Activated CD4-positive, alpha-beta memory T cell treated with anti-CD3 and anti-CD28 coated beads, Interleukin-2, amount 10 ng/mL, durations not matched to agents 7 days and 5 days (primary cell): ENCODE data around the gene SATB1. TPM values are rescaled to one million over a fixed set of nuclear protein-coding genes. Genes with fewer than 3 reads are reported as not detected.
"Not testable (repeated sequence)": the region's sequence is repeated elsewhere in the genome, so short reads cannot be mapped to it uniquely, and the experiment has no call there.

Experiments used
- CTCF ChIA-PET: fragments of 350-600 bp; sonication (Branson Sonifier 250); formaldehyde crosslinking; loops from one replicate; lab custom pipeline; 2021; ENCODE audit warnings: antibody characterized with exemption, inconsistent platforms; lab: Charles Lee
- POLR2A ChIA-PET: fragments of 350-600 bp; sonication (Branson Sonifier 250); formaldehyde crosslinking; loops from one replicate; lab custom pipeline; 2021; ENCODE audit warnings: antibody characterized with exemption; lab: Charles Lee
- DNase-seq: peaks from one replicate; pipeline ENCODE4 v3.0.0-alpha.2; 2020
- H3K27ac Mint-ChIP-seq: one replicate; pipeline ENCODE4 v1.8.0; 2021; ENCODE audit warnings: mild to moderate bottlenecking, mixed read lengths
- H3K27me3 Mint-ChIP-seq: one replicate; pipeline ENCODE4 v1.8.0; 2021; ENCODE audit warnings: mixed read lengths
- H3K36me3 Mint-ChIP-seq: one replicate; pipeline ENCODE4 v1.8.0; 2021; ENCODE audit warnings: low read depth, mixed read lengths
- H3K4me1 Mint-ChIP-seq: one replicate; pipeline ENCODE4 v1.8.0; 2021; ENCODE audit warnings: mixed read lengths
- H3K4me3 Mint-ChIP-seq: one replicate; pipeline ENCODE4 v1.8.0; 2021; ENCODE audit warnings: mild to moderate bottlenecking, mixed read lengths
- H3K9me3 Mint-ChIP-seq: one replicate; pipeline ENCODE4 v1.8.0; 2021; ENCODE audit warnings: mixed read lengths
- total RNA-seq, 2 experiments: library from RNA; stranded (reverse); gene quantifications; one replicate each; pipeline ENCODE4 v1.2.3, GENCODE V29; 2021

SATB1 gene
- total RNA-seq, 2 experiments from 2014 or later, result 263 to 267 TPM

GRCh38 chr3:18345015-18345367 lies 80.1 kb downstream of the SATB1 start:
- POLR2A ChIA-PET, result no interaction called here
- H3K27ac Mint-ChIP-seq, result peak overlapping the region; percentile 4
- CTCF ChIA-PET, result no interaction called here
- peaks cover 14% of the 10 kb centered on the region for H3K27me3 Mint-ChIP-seq
- no peak overlapping the region for H3K4me3 Mint-ChIP-seq
- DNase-seq, result no peak
- H3K36me3 Mint-ChIP-seq, result peaks cover 26% of the 10 kb centered on the region
- no peaks in the 10 kb centered on the region for H3K9me3 Mint-ChIP-seq
- H3K4me1 Mint-ChIP-seq, result no peaks in the 10 kb centered on the region

GRCh38 chr3:18344306-18345014 lies 80.7 kb downstream of the SATB1 start:
- no peak for DNase-seq
- no peaks in the 10 kb centered on the region for H3K9me3 Mint-ChIP-seq
- peaks cover 21% of the 10 kb centered on the region for H3K36me3 Mint-ChIP-seq
- peak overlapping the region; percentile 4 for H3K27ac Mint-ChIP-seq
- ChIA-PET CTCF (no interaction called here), POLR2A (no interaction called here)
- H3K4me1 Mint-ChIP-seq, result no peaks in the 10 kb centered on the region
- no peak overlapping the region for H3K4me3 Mint-ChIP-seq
- H3K27me3 Mint-ChIP-seq, result peaks cover 14% of the 10 kb centered on the region

- no peaks in the 10 kb centered on the region for H3K4me1 Mint-ChIP-seq
- CTCF ChIA-PET, result no interaction called here
- POLR2A ChIA-PET, result no interaction called here
- H3K27me3 Mint-ChIP-seq, result peaks cover 16% of the 10 kb centered on the region
- no peaks in the 10 kb centered on the region for H3K9me3 Mint-ChIP-seq
- H3K4me3 Mint-ChIP-seq, result no peak overlapping the region
- no peak overlapping the region for H3K27ac Mint-ChIP-seq
- DNase-seq, result no peak
- peaks cover 14% of the 10 kb centered on the region for H3K36me3 Mint-ChIP-seq
These were observed 81.3 kb downstream of the SATB1 start for GRCh38 chr3:18343809-18344208.

GRCh38 chr3:18338827-18339514 lies 86.2 kb downstream of the SATB1 start:
- Mint-ChIP-seq H3K4me3 (no peak overlapping the region), H3K27ac (no peak overlapping the region), H3K9me3 (no peaks in the 10 kb centered on the region), H3K4me1 (peaks cover 9% of the 10 kb centered on the region), H3K36me3 (no peaks in the 10 kb centered on the region), H3K27me3 (peaks cover 17% of the 10 kb centered on the region)
- CTCF ChIA-PET, result interaction anchor here (0.6 kb wide), 1 partner anchor 110 kb away, joined by 3 read pairs; no protein-coding TSS in a partner anchor
- DNase-seq, result no peak
- POLR2A ChIA-PET, result no interaction called here

- Mint-ChIP-seq H3K27ac (no peak overlapping the region), H3K4me3 (no peak overlapping the region), H3K36me3 (no peaks in the 10 kb centered on the region), H3K27me3 (peaks cover 11% of the 10 kb centered on the region), H3K4me1 (peaks cover 9% of the 10 kb centered on the region), H3K9me3 (no peaks in the 10 kb centered on the region)
- CTCF ChIA-PET, result no interaction called here
- DNase-seq, result no peak
- POLR2A ChIA-PET, result no interaction called here
These were observed 87.9 kb downstream of the SATB1 start for GRCh38 chr3:18337231-18337630.

GRCh38 chr3:18334837-18335601 lies 90.1 kb downstream of the SATB1 start:
- POLR2A ChIA-PET, result no interaction called here
- H3K4me1 Mint-ChIP-seq, result peaks cover 9% of the 10 kb centered on the region
- no peaks in the 10 kb centered on the region for H3K9me3 Mint-ChIP-seq
- no peak for DNase-seq
- H3K27ac Mint-ChIP-seq, result no peak overlapping the region
- no peaks in the 10 kb centered on the region for H3K36me3 Mint-ChIP-seq
- H3K27me3 Mint-ChIP-seq, result peaks cover 5% of the 10 kb centered on the region
- CTCF ChIA-PET, result no interaction called here
- H3K4me3 Mint-ChIP-seq, result no peak overlapping the region

GRCh38 chr3:18330772-18331441 lies 94.2 kb downstream of the SATB1 start:
- DNase-seq, POLR2A ChIA-PET, H3K9me3 Mint-ChIP-seq, H3K4me3 Mint-ChIP-seq, H3K4me1 Mint-ChIP-seq, CTCF ChIA-PET, H3K27ac Mint-ChIP-seq, H3K27me3 Mint-ChIP-seq, H3K36me3 Mint-ChIP-seq: not testable (repeated sequence)

GRCh38 chr3:18308096-18308650 lies 117.0 kb downstream of the SATB1 start:
- H3K27me3 Mint-ChIP-seq, result no peaks in the 10 kb centered on the region
- H3K4me3 Mint-ChIP-seq, result no peak overlapping the region
- ChIA-PET POLR2A (no interaction called here), CTCF (no interaction called here)
- H3K27ac Mint-ChIP-seq, result no peak overlapping the region
- no peak for DNase-seq
- no peaks in the 10 kb centered on the region for H3K4me1 Mint-ChIP-seq
- H3K36me3 Mint-ChIP-seq, result no peaks in the 10 kb centered on the region
- H3K9me3 Mint-ChIP-seq, result no peaks in the 10 kb centered on the region

- DNase-seq, result no peak
- H3K36me3 Mint-ChIP-seq, result no peaks in the 10 kb centered on the region
- no peaks in the 10 kb centered on the region for H3K27me3 Mint-ChIP-seq
- no peaks in the 10 kb centered on the region for H3K9me3 Mint-ChIP-seq
- H3K4me3 Mint-ChIP-seq, result no peak overlapping the region
- no peak overlapping the region for H3K27ac Mint-ChIP-seq
- POLR2A ChIA-PET, result no interaction called here
- H3K4me1 Mint-ChIP-seq, result no peaks in the 10 kb centered on the region
- CTCF ChIA-PET, result interaction anchor here (0.6 kb wide), 1 partner anchor 9 kb away, joined by 3 read pairs; no protein-coding TSS in a partner anchor
These were observed 117.6 kb downstream of the SATB1 start for GRCh38 chr3:18307529-18307928.

GRCh38 chr3:18302517-18302916 lies 122.6 kb downstream of the SATB1 start:
- Mint-ChIP-seq H3K36me3 (no peaks in the 10 kb centered on the region), H3K4me3 (no peak overlapping the region), H3K27me3 (no peaks in the 10 kb centered on the region), H3K27ac (no peak overlapping the region), H3K4me1 (no peaks in the 10 kb centered on the region), H3K9me3 (no peaks in the 10 kb centered on the region)
- CTCF ChIA-PET, result interaction anchor here (1.0 kb wide), 1 partner anchor 9 kb away, joined by 3 read pairs; no protein-coding TSS in a partner anchor
- no peak for DNase-seq
- POLR2A ChIA-PET, result no interaction called here

- Mint-ChIP-seq H3K36me3 (no peaks in the 10 kb centered on the region), H3K4me1 (no peaks in the 10 kb centered on the region), H3K27me3 (peaks cover 2% of the 10 kb centered on the region), H3K4me3 (no peak overlapping the region), H3K27ac (no peak overlapping the region), H3K9me3 (peaks cover 4% of the 10 kb centered on the region)
- DNase-seq, result no peak
- ChIA-PET CTCF (no interaction called here), POLR2A (no interaction called here)
These were observed 123.4 kb downstream of the SATB1 start for GRCh38 chr3:18301781-18302180.

- H3K9me3 Mint-ChIP-seq, result peaks cover 4% of the 10 kb centered on the region
- H3K4me1 Mint-ChIP-seq, result no peaks in the 10 kb centered on the region
- peaks cover 2% of the 10 kb centered on the region for H3K27me3 Mint-ChIP-seq
- H3K27ac Mint-ChIP-seq, result no peak overlapping the region
- no peaks in the 10 kb centered on the region for H3K36me3 Mint-ChIP-seq
- ChIA-PET POLR2A (no interaction called here), CTCF (no interaction called here)
- no peak overlapping the region for H3K4me3 Mint-ChIP-seq
- no peak for DNase-seq
These were observed 124.2 kb downstream of the SATB1 start for GRCh38 chr3:18300916-18301315.

GRCh38 chr3:18297126-18297525 lies 128.0 kb downstream of the SATB1 start:
- no peak overlapping the region for H3K27ac Mint-ChIP-seq
- DNase-seq, result no peak
- ChIA-PET CTCF (no interaction called here), POLR2A (no interaction called here)
- H3K36me3 Mint-ChIP-seq, result no peaks in the 10 kb centered on the region
- peaks cover 5% of the 10 kb centered on the region for H3K27me3 Mint-ChIP-seq
- no peaks in the 10 kb centered on the region for H3K4me1 Mint-ChIP-seq
- peaks cover 4% of the 10 kb centered on the region for H3K9me3 Mint-ChIP-seq
- H3K4me3 Mint-ChIP-seq, result no peak overlapping the region
